Left forelimb (tissue), 1 donor: ENCODE measurements around the gene TMEM238L.

ENCODE experiments used
- DNase-seq: peaks from one replicate; pipeline ENCODE4 v3.0.0-alpha.2; 2018; ENCODE audit warnings: low spot score

The TMEM238L gene

DNA sequence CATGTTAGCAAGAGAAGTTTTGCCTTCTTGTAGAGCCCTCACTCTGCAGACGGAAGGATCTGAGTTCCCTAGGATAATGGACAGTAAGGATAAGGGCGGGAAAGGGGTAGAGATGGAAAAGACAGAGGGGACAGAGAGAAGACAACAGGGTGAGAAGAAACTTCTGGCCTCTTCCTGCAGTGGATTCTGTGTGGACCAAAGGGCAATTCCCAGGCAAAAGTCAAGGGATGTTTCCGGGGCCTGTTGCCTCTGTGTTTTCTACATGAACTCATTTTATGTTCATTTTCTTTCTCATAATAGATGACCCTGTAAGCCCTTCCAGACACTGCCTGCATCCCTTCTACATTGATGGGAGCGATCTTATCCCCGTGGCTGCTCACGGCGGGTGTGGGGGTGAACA lies 647 bp upstream of the TMEM238L start:
- no peak for DNase-seq

DNA sequence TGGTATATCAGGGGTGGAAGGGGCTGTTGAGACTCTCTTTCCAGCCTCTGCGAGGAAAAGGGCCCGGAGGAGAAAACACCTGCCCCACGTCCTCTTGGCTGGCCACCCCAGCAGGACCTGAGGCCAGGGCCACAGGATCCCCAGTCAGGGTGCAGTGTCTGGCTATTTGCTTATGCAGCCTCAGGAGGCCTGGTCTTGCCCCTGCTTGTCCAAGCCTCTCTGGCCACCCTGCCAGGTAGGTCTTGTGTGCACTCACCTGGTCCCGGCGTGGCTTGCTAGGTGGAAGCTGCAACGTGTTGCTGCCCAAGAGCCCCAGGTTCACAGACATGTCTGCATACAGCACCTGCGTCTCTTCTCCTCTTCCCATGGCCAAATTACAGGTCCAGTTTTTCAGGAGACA lies 549 bp downstream of the TMEM238L start:
- no peak for DNase-seq

DNA sequence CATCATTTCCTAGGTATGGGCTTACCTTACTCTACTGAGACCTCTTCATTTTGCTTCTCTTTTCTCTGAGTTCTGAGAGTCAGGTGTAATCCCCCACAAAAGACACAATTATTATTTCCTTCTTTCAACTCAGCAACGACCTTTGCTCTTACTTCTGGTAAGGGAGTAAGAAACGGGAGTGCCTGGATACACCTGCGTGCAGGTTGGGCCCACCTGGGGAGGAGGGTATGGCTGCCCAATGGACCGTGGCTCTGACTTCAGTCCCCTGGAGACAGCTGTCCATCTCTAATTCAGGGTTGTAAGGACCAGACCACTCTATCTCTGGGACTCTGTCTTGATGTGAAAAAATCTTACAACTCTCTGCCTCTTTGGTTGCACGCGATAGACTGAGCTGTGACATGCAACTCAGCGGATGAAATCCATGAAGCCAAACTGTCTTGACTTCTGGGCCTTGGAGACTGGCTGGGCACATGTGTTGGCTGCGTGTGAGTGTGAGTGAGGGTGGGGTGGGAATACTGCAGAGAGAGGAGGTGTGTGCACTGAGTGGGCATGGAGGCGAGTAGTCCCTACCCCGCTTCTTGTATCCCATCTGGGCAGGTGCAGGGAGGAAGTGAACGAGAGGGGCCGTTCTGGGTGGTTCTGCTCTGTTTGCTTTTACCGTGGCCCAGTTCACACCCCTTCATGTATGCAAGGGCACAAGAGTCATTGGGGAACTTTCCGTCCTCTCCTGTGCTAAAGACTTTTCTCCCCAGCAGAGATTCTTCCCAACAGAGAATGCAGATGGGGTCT lies 1.2 kb downstream of the TMEM238L start:
- peak; percentile 58 for DNase-seq

GRCh38 chr17:10799407-10799806 lies 4.5 kb downstream of the TMEM238L start:
- peak; percentile 20 for DNase-seq

DNA sequence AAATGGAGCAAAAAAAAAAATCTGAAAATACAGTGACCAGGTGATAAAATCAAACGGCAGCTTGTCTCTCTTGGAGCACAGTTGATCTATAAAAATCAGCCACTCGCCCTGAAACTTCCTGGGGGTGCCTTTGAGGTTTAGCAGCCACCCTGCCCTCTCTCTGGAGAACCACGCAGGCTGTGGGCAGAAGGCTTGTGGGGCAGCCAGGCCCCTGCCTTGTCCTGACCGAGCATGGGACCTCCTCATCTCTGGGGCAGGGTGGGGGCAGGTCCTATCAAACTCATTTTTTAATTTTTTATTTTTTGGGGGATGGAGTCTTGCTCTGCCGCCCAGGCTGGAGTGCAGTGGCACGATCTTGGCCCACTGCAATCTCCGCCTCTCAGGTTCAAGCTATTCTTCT lies 5.0 kb downstream of the TMEM238L start:
- peak; percentile 23 for DNase-seq

DNA sequence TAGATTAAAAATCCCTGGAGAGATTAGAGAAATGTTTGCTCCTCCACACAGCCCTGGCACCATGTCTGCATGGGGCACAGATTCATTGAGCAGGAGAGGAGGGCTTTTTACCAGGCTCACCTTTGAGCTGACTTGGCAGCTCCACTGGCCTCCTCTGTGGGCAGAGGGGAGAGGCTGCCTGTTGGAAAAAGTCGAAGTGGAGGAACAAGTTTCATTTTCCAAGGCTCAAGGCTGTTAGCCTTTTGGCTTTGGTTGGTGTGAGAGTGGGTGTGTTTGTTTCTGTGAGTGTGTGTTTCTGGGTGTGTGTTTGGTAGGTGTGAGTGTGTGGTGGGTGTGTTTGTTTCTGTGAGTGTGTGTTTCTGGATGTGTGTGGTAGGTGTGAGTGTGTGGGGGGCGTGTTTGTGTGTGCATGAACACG lies 5.6 kb downstream of the TMEM238L start:
- peak; percentile 56 for DNase-seq

DNA sequence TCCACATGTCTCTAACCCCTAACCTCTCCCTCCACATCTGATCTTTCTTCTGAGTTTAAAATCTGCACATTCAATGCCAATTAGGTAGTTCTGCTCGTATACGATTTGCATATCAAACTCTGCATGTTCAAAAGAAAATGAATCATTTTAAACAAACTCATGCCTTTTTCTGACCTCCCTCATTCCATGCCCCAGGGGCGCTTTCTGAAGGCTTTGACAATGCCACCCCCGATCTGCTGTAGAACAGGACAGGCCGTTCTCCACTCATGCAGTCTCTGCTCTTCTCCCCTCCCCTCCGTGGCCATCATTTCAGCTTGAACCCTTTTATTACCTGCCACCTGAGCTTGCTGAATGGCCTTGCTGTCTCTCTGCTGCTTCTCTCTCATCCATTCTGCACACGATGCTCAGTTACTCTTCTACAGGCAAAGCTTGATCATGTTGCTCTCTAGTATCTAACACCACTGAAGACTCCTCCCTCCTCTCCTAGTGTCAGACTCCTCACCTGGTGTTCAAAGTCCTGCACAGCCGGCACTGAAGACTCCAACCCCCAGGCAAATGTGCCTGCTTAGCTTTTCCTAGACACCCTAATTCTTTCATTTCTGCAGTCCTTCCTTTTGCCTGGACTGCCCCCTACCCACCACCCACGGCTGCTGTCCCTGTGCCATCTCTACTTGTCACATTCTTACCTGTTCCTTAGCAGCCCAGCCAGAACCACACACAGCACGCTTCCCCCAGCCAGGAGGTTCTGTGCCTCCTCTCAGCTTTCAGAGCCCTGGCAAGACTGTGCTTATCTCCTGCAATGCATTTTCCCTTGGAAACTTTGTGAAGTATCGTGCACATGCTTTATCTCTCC lies 6.2 kb downstream of the TMEM238L start:
- peak; percentile 12 for DNase-seq

GRCh38 chr17:10793816-10794215 lies 10.1 kb downstream of the TMEM238L start:
- DNase-seq = no peak

DNA sequence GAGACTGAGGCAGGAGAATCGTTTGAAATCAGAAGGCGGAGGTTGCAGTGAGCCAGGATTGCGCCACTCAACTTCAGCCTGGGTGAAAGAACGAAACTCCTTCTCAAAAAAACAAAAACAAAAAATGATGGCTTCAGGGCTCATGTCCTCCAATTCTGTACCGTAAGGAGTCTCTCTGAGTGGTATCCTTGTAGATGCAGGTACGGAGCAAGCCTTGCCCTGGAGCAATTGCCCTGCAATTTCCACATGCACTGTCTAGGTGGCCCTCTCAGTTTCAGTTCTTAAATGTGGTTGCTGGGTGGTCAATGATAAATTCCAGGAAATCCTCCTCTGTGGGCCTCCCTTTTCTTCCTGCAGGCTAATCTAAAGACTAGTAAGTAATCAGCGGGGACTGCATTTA lies 10.6 kb downstream of the TMEM238L start:
- no peak for DNase-seq

- no peak for DNase-seq
Observed at GRCh38 chr17:10792151-10792550, 11.7 kb downstream of the TMEM238L start.

GRCh38 chr17:10790491-10791401 lies 13.2 kb downstream of the TMEM238L start:
- no peak for DNase-seq

DNA sequence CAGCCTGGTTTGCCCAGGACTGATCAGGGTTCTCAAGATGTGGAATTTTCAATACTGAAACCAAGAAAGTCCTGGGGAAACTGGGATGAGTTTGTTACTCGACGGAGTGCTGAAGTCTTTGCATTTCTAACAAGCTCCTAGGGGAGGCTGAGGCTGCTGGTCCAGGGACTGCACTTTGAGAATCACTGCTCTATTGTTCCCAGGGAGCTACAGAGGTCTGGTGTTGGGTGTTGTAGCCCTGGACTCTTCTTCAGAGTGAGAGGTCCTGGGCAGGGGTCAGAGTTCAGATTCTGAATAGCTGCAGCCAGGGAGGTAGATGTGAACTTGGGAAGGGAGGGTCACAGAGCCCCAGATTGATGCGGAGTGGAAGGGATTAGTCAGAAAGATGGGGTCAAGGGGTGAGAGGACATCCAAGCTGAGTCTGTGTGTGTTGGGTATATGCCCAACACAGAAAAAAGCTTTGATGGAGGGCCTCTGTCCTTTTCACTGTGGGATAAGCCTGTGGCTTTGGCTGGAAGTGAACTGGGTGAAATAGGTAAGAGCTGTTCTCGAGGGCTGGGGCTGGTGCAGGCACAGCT lies 14.1 kb downstream of the TMEM238L start:
- no peak for DNase-seq

GRCh38 chr17:10787306-10788045 lies 16.4 kb downstream of the TMEM238L start:
- no peak for DNase-seq

DNA sequence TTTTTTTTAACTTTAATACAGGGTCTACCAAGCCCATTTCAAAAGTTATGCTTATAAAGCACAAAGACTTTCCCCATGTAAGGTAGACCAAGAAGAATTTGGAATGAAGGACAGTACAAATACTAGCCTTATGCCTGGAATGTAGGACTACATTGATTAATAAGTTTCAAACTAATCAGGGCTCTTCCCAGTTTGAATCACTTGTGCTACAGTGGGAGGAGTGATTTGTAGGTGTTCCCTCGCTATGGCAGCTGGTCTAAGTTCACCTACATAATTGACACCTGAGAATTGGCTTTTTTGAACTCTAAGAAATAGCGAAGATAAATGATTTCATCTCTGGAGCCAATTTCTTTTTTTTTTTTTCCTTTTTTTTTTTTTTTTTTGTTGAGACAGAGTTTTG lies 18.6 kb downstream of the TMEM238L start:
- no peak for DNase-seq

DNA sequence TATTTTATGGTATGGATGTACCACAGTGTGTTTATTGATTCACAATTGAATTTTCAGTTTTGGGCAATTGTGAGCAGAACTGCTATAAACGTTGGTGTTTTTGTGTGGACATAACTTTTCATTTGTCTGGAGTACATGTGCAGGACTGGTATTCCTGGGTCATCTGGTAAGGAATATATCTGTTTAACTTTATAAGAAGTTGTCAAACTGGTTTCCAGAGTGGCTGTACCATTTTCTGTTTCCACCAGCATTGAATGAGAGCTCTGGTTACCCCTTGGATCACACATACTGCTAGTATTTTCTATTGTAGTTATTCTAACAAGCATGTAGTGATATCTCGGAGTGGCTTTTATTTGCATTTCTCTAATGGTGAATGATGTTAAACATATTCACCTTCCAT lies 24.3 kb downstream of the TMEM238L start:
- no peak for DNase-seq

- no peak for DNase-seq
Observed at GRCh38 chr17:10777890-10778289, 26.0 kb downstream of the TMEM238L start.

DNA sequence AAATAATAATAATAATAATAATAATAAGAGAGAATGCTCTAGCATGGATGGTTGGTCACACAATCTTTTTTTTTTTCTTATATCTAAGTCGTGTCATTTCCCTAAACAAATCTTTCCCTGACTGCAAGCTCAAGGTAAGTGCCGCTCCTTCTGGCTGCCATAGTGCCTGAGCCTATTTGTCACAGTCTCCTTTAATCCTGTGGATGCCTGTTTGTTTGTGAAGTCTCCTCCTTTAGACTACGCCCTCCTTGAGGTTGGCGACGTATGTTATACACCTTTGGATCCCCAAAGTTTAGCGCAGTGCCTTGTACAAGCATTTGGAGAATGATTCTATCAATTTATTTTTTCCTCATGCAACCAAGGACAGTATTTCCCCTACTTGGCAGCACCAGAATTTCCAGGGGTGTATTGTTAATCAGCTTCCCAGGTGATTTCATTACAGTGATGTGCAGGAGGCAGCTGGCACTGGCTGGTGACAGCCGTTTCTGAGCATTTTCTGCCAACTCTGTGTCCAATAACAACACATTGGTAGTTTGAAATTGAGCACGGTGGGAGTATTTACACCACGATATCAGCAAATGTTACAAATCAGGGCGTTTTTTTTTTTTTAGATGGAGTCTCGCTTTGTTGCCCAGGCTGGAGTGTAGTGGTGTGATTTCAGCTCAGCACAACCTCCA lies 26.6 kb downstream of the TMEM238L start:
- DNase-seq = no peak

- DNase-seq = no peak
Observed at GRCh38 chr17:10776381-10776780, 27.5 kb downstream of the TMEM238L start.

DNA sequence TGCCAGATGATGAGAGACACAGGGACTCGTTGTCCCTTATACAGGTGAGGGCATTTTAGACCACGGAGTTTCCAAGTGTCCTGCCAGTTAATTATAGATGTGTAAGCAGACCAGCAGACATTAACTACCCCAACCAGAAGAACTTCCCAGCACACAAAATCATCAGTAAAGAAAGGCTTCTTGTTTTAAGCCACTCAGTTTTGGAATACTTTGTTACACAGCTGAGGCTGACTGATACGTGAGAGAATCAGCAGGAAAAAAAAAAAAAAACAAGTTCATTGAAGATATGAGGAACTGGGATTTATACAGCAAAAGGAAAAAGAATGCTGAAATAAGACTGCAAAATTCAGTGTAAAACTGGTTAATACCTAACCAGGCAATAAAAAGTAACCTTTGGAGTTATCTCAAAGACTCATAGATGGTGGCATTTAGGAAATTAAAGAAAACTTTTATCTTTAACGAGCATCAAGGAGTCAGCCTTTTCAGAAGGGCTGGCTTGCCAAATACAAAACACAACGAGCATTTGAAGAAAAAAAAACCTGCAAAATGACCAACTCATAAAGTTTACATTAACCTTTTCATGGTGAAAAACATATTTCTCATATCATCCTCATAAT lies 28.1 kb downstream of the TMEM238L start:
- DNase-seq = no peak

DNA sequence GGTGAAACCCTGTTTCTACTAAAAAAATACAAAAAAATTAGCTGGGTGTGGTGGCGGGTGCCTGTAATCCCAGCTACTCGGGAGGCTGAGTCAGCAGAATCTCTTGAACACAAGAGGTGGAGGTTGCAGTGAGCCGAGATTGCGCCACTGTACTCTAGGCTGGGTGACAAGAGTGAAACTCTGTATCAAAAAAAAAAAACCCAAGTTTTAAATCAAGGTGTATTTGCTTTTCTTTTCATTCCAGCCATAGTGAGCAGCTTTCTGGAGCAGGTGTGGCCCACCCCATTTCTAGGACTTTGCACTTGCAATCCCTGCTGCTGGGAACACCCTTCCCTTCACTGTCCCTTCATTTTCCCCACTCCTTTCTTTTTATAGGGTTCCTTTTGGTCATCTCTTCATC lies 28.8 kb downstream of the TMEM238L start:
- DNase-seq = no peak
